ENCODE results near the gene PHF13. TPM values are rescaled to one million over a fixed set of nuclear protein-coding genes. Genes with fewer than 3 reads are reported as not detected.

The PHF13 gene
- polyA plus RNA-seq, 1 experiment: 9.4 TPM

- Histone ChIP-seq H3K27me3 (ENCODE audit: control insufficient read depth, insufficient read depth, low read length) (no peaks in the 10 kb centered on the region), H3K4me3 (ENCODE audit: low read depth, low read length) (peak overlapping the region; percentile 97), H3K36me3 (ENCODE audit: control insufficient read depth, insufficient read depth, low read length) (peaks cover 10% of the 10 kb centered on the region)
- TF ChIP-seq CTCF (IDR thresholded peaks at IDR 0.05; ENCODE audit: insufficient read depth, low read depth, low read length): no peak
- ChIA-PET POLR2A (interaction anchor here (0.5 to 0.6 kb wide), 2 partner anchors 9 to 18 kb away, joined by 3 read pairs; no protein-coding TSS in a partner anchor), CTCF (interaction anchor here (1.2 to 5.6 kb wide), 4 partner anchors 12 to 49 kb away, joined by 3 to 29 read pairs (median 6); partner anchors contain the start of genes NOL9 and TAS1R1)
- DNase-seq (ENCODE audit: low read depth): peak; percentile 11
Observed at GRCh38 chr1:6603238-6603914, 10.2 kb upstream of the PHF13 start.

DNA sequence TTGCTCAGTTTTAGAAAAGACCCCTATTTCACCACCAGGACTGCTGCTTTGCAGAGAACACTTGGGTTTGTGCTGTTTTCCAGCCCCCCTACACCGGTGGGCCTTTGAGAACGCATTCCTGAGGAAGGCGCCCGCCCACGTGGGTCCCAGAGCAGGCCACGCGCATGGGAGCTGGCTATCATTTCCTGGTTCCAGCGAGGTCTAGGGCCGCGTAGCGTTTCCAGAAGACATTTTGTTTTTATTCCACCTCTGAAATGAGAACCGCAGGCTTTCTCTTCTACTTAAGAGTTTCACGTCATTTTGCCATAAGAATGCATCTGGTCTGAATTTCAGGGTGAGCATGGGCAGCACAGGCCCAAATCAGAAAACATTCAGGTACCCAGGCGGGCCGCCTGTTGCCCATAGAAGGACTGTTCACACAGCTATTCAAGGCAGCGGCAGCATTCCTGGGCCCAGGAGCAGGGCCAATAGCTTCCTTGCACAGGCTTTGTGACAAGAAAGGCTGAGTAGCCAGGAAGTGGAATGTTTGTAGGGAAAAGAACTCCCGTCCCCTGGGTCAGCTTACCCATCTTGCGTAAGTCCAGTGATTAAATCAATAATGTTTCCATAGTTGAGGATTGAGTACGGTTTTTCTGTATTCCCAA, 9.5 kb upstream of the PHF13 start:
- peak; percentile 13; the same call in 1 of the 2 replicates for TF ChIP-seq CTCF (IDR thresholded peaks at IDR 0.05; ENCODE audit: insufficient read depth, low read depth, low read length)

GRCh38 chr1:6612641-6613360, 730 bp upstream of the PHF13 start:
- POLR2A ChIA-PET: no interaction called here
- H3K4me3 ChIP-seq (ENCODE audit: low read depth, low read length): peak overlapping the region; percentile 85
- H3K27me3 ChIP-seq (ENCODE audit: control insufficient read depth, insufficient read depth, low read length): no peaks in the 10 kb centered on the region
- H3K36me3 ChIP-seq (ENCODE audit: control insufficient read depth, insufficient read depth, low read length): peaks cover 3% of the 10 kb centered on the region
- 0 out of 2 replicates have a peak, but pooled peaks have one; percentile 2 for TF ChIP-seq CTCF (IDR thresholded peaks at IDR 0.05; ENCODE audit: insufficient read depth, low read depth, low read length)
- DNase-seq (ENCODE audit: low read depth): no peak
- CTCF ChIA-PET: interaction anchor here (0.7 to 1.4 kb wide), 3 partner anchors 33 to 122 kb away, joined by 3 to 4 read pairs (median 3); no protein-coding TSS in a partner anchor

More for the DNA sequence above, 9.5 kb upstream of the PHF13 start:
- peaks cover 6% of the 10 kb centered on the region for H3K36me3 ChIP-seq (ENCODE audit: control insufficient read depth, insufficient read depth, low read length)
- H3K4me3 ChIP-seq (ENCODE audit: low read depth, low read length): no peak overlapping the region
- peak; percentile 41 for DNase-seq (ENCODE audit: low read depth)
- POLR2A ChIA-PET: interaction anchor here (0.5 kb wide), 1 partner anchor 19 kb away, joined by 3 read pairs; no protein-coding TSS in a partner anchor
- H3K27me3 ChIP-seq (ENCODE audit: control insufficient read depth, insufficient read depth, low read length): no peaks in the 10 kb centered on the region
- CTCF ChIA-PET: interaction anchor here (1.2 to 2.0 kb wide), 2 partner anchors 14 to 49 kb away, joined by 3 to 9 read pairs; partner anchors contain the start of genes NOL9 and TAS1R1

- Histone ChIP-seq H3K36me3 (ENCODE audit: control insufficient read depth, insufficient read depth, low read length) (peaks cover 5% of the 10 kb centered on the region), H3K27me3 (ENCODE audit: control insufficient read depth, insufficient read depth, low read length) (no peaks in the 10 kb centered on the region), H3K4me3 (ENCODE audit: low read depth, low read length) (peak overlapping the region; percentile 87)
- TF ChIP-seq CTCF (IDR thresholded peaks at IDR 0.05; ENCODE audit: insufficient read depth, low read depth, low read length): no peak
- CTCF ChIA-PET: no interaction called here
- no peak for DNase-seq (ENCODE audit: low read depth)
- POLR2A ChIA-PET: no interaction called here
Observed at GRCh38 chr1:6614019-6614928, 743 bp downstream of the PHF13 start.
